Measurements from ENCODE around the gene SVEP1. TPM values are rescaled to one million over a fixed set of nuclear protein-coding genes. Genes with fewer than 3 reads are reported as not detected.
A peak's percentile ranks its signal among the peaks of the same experiment; 100 is the strongest.

Gene SVEP1
- total and polyA plus RNA-seq, 2 of the 13 experiments (the other 11 are each of a cell fraction or from before 2014, with no cell fraction given), result not detected

GRCh38 chr9:110579862-110580219 lies 300 bp upstream of the SVEP1 start:
- H3K9me3 ChIP-seq (ENCODE audit: low read length), result no peaks in the 10 kb centered on the region
- no peaks in the 10 kb centered on the region for H3K4me1 ChIP-seq (ENCODE audit: insufficient read depth, low read length)
- no peak overlapping the region for H3K4me3 ChIP-seq (replicated peaks in 1 of 3; ENCODE audit: insufficient read depth in 1 of 3, low read depth in 2 of 3, low read length in 3 of 3)
- no peak for ATAC-seq
- H3K4me2 ChIP-seq (ENCODE audit: low read depth, low read length), result peak overlapping the region; percentile 39; the same call in 1 of the 2 replicates
- ChIA-PET CTCF (ENCODE audit: low intra/inter-chr PET ratio, low total read pairs) (no interaction called here), POLR2A (no interaction called here)
- no peak for TF ChIP-seq ZMAT3 (CRISPR knock-in tag; conservative IDR thresholded peaks at IDR 0.05)
- TF ChIP-seq ELF3 (CRISPR knock-in tag; IDR thresholded peaks at IDR 0.05), result no peak
- no peak for TF ChIP-seq MATR3 (CRISPR knock-in tag; IDR thresholded peaks at IDR 0.05)
- TF ChIP-seq EZH2 (conservative IDR thresholded peaks at IDR 0.05; ENCODE audit: low read depth, low read length), result 0 out of 2 replicates have a peak, but pooled peaks have one; percentile 41
- H3K27me3 ChIP-seq (ENCODE audit: control insufficient read depth in 1 of 2, insufficient read depth in 2 of 2, low read length in 2 of 2), result peaks cover 1 to 40% of the 10 kb centered on the region in 2 experiments; a peak in 2 of 5 replicates
- H3K27ac ChIP-seq (ENCODE audit: extremely low read length, insufficient read depth, low read length), result no peak overlapping the region
- no peaks in the 10 kb centered on the region for H3K36me3 ChIP-seq (replicated peaks in 1 of 2; ENCODE audit: control insufficient read depth in 1 of 2, insufficient read depth in 2 of 2, low read length in 2 of 2)
- BruUV-seq (replicated peaks), result no TSS peak
- no peak for FAIRE-seq
- in situ Hi-C loops (cut with HindIII; ENCODE audit: extremely low pct_ligation_motif_present, low pct_unique_long_range_greater_than_20kb), result no loop called here
- H3K9ac ChIP-seq (ENCODE audit: insufficient read depth, low read depth, low read length), result no peak overlapping the region
- DNase-seq (ENCODE audit: low spot score), result no peak
- 13% methylated on average over 13 of the region's 13 CpGs for WGBS (ENCODE audit: low lambda C conversion rate)
- intact Hi-C loops (cut with micrococcal nuclease; ENCODE audit: unreplicated experiment), result no loop called here
- no peaks in the 10 kb centered on the region for H3K79me2 ChIP-seq (ENCODE audit: insufficient read depth, low read length)
- H2AFZ ChIP-seq (ENCODE audit: low read length), result no peak overlapping the region
- no peaks in the 10 kb centered on the region for H4K20me1 ChIP-seq (ENCODE audit: insufficient read depth, low read length)

DNA sequence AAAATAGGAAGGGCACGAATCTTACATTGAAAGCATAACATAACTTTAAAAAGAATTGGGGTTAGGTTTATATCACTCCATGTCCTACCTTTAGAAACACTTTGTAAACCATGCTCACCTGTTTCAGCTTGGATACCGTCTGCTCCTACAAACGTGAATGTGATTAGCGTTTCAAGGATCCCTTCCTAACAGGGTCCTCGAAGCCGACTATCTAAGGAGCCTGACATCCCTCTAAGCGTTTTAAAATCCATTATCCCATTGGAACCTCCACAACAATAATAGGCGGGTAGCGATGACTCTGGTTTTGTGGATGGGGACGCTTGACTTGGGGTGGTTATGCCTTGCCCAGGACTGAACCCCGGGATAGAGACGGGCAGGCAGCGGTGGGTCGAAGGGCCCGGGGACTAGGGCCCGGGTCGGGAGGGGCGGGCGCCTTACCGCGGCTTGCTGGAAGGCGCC lies 937 bp downstream of the SVEP1 start:
- Histone ChIP-seq H2AFZ (ENCODE audit: low read length) (no peak overlapping the region), H3K4me2 (ENCODE audit: low read depth, low read length) (no peak overlapping the region), H3K4me1 (ENCODE audit: insufficient read depth, low read length) (no peaks in the 10 kb centered on the region), H3K27ac (ENCODE audit: extremely low read length, insufficient read depth, low read length) (no peak overlapping the region), H3K9ac (ENCODE audit: insufficient read depth, low read depth, low read length) (no peak overlapping the region), H4K20me1 (ENCODE audit: insufficient read depth, low read length) (no peaks in the 10 kb centered on the region), H3K79me2 (ENCODE audit: insufficient read depth, low read length) (no peaks in the 10 kb centered on the region), H3K4me3 (replicated peaks in 1 of 3; ENCODE audit: insufficient read depth in 1 of 3, low read depth in 2 of 3, low read length in 3 of 3) (no peak overlapping the region), H3K9me3 (ENCODE audit: low read length) (no peaks in the 10 kb centered on the region), H3K27me3 (ENCODE audit: control insufficient read depth in 1 of 2, insufficient read depth in 2 of 2, low read length in 2 of 2) (peaks cover 1 to 40% of the 10 kb centered on the region in 2 experiments; a peak in 2 of 5 replicates), H3K36me3 (replicated peaks in 1 of 2; ENCODE audit: control insufficient read depth in 1 of 2, insufficient read depth in 2 of 2, low read length in 2 of 2) (no peaks in the 10 kb centered on the region)
- in situ Hi-C loops (cut with HindIII; ENCODE audit: extremely low pct_ligation_motif_present, low pct_unique_long_range_greater_than_20kb), result no loop called here
- 21% methylated on average over 12 of the region's 22 CpGs for WGBS (ENCODE audit: low lambda C conversion rate)
- no TSS peak for BruUV-seq (replicated peaks)
- CTCF ChIA-PET (ENCODE audit: low intra/inter-chr PET ratio, low total read pairs), result no interaction called here
- DNase-seq (ENCODE audit: low spot score), result no peak
- no peak for FAIRE-seq
- no peak; the same call in 2 of the 3 replicates for ATAC-seq
- intact Hi-C loops (cut with micrococcal nuclease; ENCODE audit: unreplicated experiment), result no loop called here
- POLR2A ChIA-PET, result no interaction called here
- no peak for TF ChIP-seq MBD4 (IDR thresholded peaks at IDR 0.05; ENCODE audit: borderline replicate concordance, low read length)
- no peak for TF ChIP-seq NFYC (CRISPR knock-in tag; IDR thresholded peaks at IDR 0.05)
- no peak for TF ChIP-seq ZBTB38 (CRISPR knock-in tag; IDR thresholded peaks at IDR 0.05)
- no peak for TF ChIP-seq SNAI1 (CRISPR knock-in tag; IDR thresholded peaks at IDR 0.05; ENCODE audit: borderline replicate concordance)

Data from HepG2 (cell line).